HG03175 (cell line): ENCODE measurements around the gene SREBF1.

Experiments
- ATAC-seq: cut with Tn5 transposase; IDR thresholded peaks from one replicate; pipeline ENCODE4 v1.9.1; 2021; ENCODE audit warnings: mild to moderate bottlenecking, moderate library complexity; ENCODE audit not compliant: unreplicated experiment

The SREBF1 gene

GRCh38 chr17:17766077-17766743 is 70.6 kb downstream of the SREBF1 start:
- ATAC-seq: peak; percentile 65

- no peak for ATAC-seq
These were observed 71.3 kb downstream of the SREBF1 start for GRCh38 chr17:17765359-17766076.

GRCh38 chr17:17763734-17764133 is 73.1 kb downstream of the SREBF1 start:
- ATAC-seq: no peak

- ATAC-seq: no peak
These were observed 73.7 kb downstream of the SREBF1 start for GRCh38 chr17:17763136-17763535.

- ATAC-seq: no peak
These were observed 74.1 kb downstream of the SREBF1 start for GRCh38 chr17:17762744-17763105.
